ENCODE data around the gene UBE2S.
A peak's percentile ranks its signal among the peaks of the same experiment; 100 is the strongest.

The UBE2S gene

GRCh38 chr19:55353803-55354697 lies 53.5 kb downstream of the UBE2S start (continued):
- peak; percentile 90 for TF ChIP-seq KLF9 (tag by site-specific recombination; IDR thresholded peaks at IDR 0.05; ENCODE audit: low read depth)

- Histone ChIP-seq H3K36me3 (ENCODE audit: control insufficient read depth in 2 of 2, insufficient read depth in 1 of 2, low read length in 2 of 2) (peaks cover 0 to 2% of the 10 kb centered on the region in 2 experiments; a peak in 1 of 3 replicates), H3K4me3 (ENCODE audit: low read depth, low read length) (peak overlapping the region; percentile 54), H3K4me1 (ENCODE audit: control insufficient read depth, insufficient read depth, low read length) (peaks cover 8% of the 10 kb centered on the region; the same call in 1 of the 2 replicates), H3K9me3 (ENCODE audit: control insufficient read depth, insufficient read depth, low read depth, low read length) (no peaks in the 10 kb centered on the region), H3K27ac (ENCODE audit: extremely low read depth, low read depth, low read length) (no peak overlapping the region)
- TF ChIP-seq ZNF391 (tag by site-specific recombination; IDR thresholded peaks at IDR 0.05; ENCODE audit: borderline replicate concordance, low read depth) = no peak
- no peak for TF ChIP-seq PRDM2 (tag by site-specific recombination; IDR thresholded peaks at IDR 0.05; ENCODE audit: borderline replicate concordance)
- peak; percentile 76; the same call in 1 of the 2 replicates for TF ChIP-seq ZBTB17 (tag by site-specific recombination; IDR thresholded peaks at IDR 0.05)
- TF ChIP-seq ZNF600 (tag by site-specific recombination; IDR thresholded peaks at IDR 0.05) = 0 out of 2 replicates have a peak, but pooled peaks have one; percentile 37
- ChIA-PET CTCF (interaction anchor here (0.6 kb wide), 1 partner anchor 50 kb away, joined by 3 read pairs; no protein-coding TSS in a partner anchor), POLR2A (interaction anchor here (0.6 to 7.7 kb wide), 4 partner anchors 14 to 1053 kb away, joined by 4 to 95 read pairs (median 10); partner anchors contain the start of genes KMT5C and UBE2S)
Measured at GRCh38 chr19:55353356-55353802, 54.2 kb downstream of the UBE2S start.

GRCh38 chr19:55352549-55353145 lies 54.9 kb downstream of the UBE2S start:
- Histone ChIP-seq H3K27ac (ENCODE audit: extremely low read depth, low read depth, low read length) (no peak overlapping the region), H3K9me3 (ENCODE audit: control insufficient read depth, insufficient read depth, low read depth, low read length) (no peaks in the 10 kb centered on the region), H3K4me1 (ENCODE audit: control insufficient read depth, insufficient read depth, low read length) (peaks cover 8% of the 10 kb centered on the region; the same call in 1 of the 2 replicates), H3K4me3 (ENCODE audit: low read depth, low read length) (no peak overlapping the region), H3K36me3 (ENCODE audit: control insufficient read depth in 2 of 2, insufficient read depth in 1 of 2, low read length in 2 of 2) (peaks cover 0 to 5% of the 10 kb centered on the region in 2 experiments; a peak in 1 of 3 replicates)
- POLR2A ChIA-PET = interaction anchor here (0.6 to 7.7 kb wide), 7 partner anchors 9 to 1054 kb away, joined by 3 to 95 read pairs (median 4); partner anchors contain the start of genes ISOC2, KMT5C and UBE2S
- CTCF ChIA-PET = interaction anchor here (0.7 kb wide), 2 partner anchors 64 to 66 kb away, joined by 3 to 4 read pairs; no protein-coding TSS in a partner anchor
- 0 out of 2 replicates have a peak, but pooled peaks have one; percentile 7 for TF ChIP-seq ZIC2 (tag by site-specific recombination; IDR thresholded peaks at IDR 0.05)
- TF ChIP-seq ZSCAN18 (tag by site-specific recombination; IDR thresholded peaks at IDR 0.05) = no peak
- no peak for TF ChIP-seq ZEB2 (tag by site-specific recombination; IDR thresholded peaks at IDR 0.05)
- TF ChIP-seq ZNF416 (tag by site-specific recombination; IDR thresholded peaks at IDR 0.05) = no peak
- 0 out of 2 replicates have a peak, but pooled peaks have one; percentile 2 for TF ChIP-seq ZBTB10 (tag by site-specific recombination; IDR thresholded peaks at IDR 0.05)
- no peak for TF ChIP-seq BCL11A (tag by site-specific recombination; IDR thresholded peaks at IDR 0.05; ENCODE audit: low read depth)

Data from HEK293 (cell line).